Adrenal gland (tissue), 5 donors: ENCODE measurements around the gene CPO.

ENCODE experiments used
- CTCF ChIP-seq, 6 experiments: fragments of 450-650 bp in 4 of 6; fragments of 200-600 bp in 2 of 6; sonication (generic) in 1 of 6; IDR thresholded peaks; 1 replicate in 5 of 6; 2 replicates in 1 of 6; pipeline versions ENCODE4 v1.5.1 to v1.8.0; 2016 to 2021; ENCODE audit warnings: antibody characterized with exemption in 6 of 6, mild to moderate bottlenecking in 2 of 6, moderate library complexity in 1 of 6
- POLR2A ChIP-seq, 2 donors: fragments of 450-650 bp; IDR thresholded peaks; one replicate each; pipeline ENCODE4 v1.6.1; 2017; ENCODE audit warnings: antibody characterized with exemption in 2 of 2, mild to moderate bottlenecking in 2 of 2, moderate library complexity in 1 of 2
- donor health status: DM: no; HTN: no; CAD: no.

GRCh38 chr2:206942592-206943478 lies 3.5 kb downstream of the CPO start:
- TF ChIP-seq CTCF (IDR thresholded peaks at IDR 0.05) (no peak), POLR2A (IDR thresholded peaks at IDR 0.05) (no peak)
